DOHH2 (cell line): Measurements from ENCODE around the gene NCSTN.
A peak's percentile ranks its signal among the peaks of the same experiment; 100 is the strongest.

Experiments
- H3F3A ChIP-seq: fragments of 200-600 bp; sonication (generic), shearing (Covaris generic); 2 replicates; pipeline ENCODE4 v1.6.0; 2016; ENCODE audit warnings: antibody characterized with exemption, mild to moderate bottlenecking; ENCODE audit not compliant: control insufficient read depth, insufficient read depth
- H3K27ac ChIP-seq: fragments of 200-600 bp; sonication (generic); 2 replicates; pipeline ENCODE4 v1.5.1; 2014; ENCODE audit warnings: low read depth, mild to moderate bottlenecking, low read length, moderate library complexity
- H3K27me3 ChIP-seq: fragments of 200-600 bp; sonication (generic); 2 replicates; pipeline ENCODE4 v1.6.1; 2014; ENCODE audit warnings: mild to moderate bottlenecking, low read length, mixed read lengths; ENCODE audit not compliant: control insufficient read depth
- H3K36me3 ChIP-seq: fragments of 200-600 bp; sonication (generic); 2 replicates; pipeline ENCODE4 v1.6.1; 2014; ENCODE audit warnings: mild to moderate bottlenecking, low read length, moderate library complexity, mixed read lengths; ENCODE audit not compliant: control insufficient read depth
- H3K4me1 ChIP-seq: fragments of 200-600 bp; sonication (generic); 2 replicates; pipeline ENCODE4 v1.6.1; 2014; ENCODE audit warnings: mild to moderate bottlenecking, low read length, mixed read lengths; ENCODE audit not compliant: control insufficient read depth
- H3K4me2 ChIP-seq: fragments of 200-600 bp; sonication (generic); 2 replicates; pipeline ENCODE4 v1.6.0; 2014; ENCODE audit warnings: mild to moderate bottlenecking, low read length, moderate library complexity
- H3K4me3 ChIP-seq: fragments of 200-600 bp; sonication (generic); 2 replicates; pipeline ENCODE4 v1.5.1; 2014; ENCODE audit warnings: mild to moderate bottlenecking, low read length, mixed read lengths
- H3K79me2 ChIP-seq: fragments of 200-600 bp; sonication (generic); 2 replicates; pipeline ENCODE4 v1.6.1; 2014; ENCODE audit warnings: mild to moderate bottlenecking, low read length, mixed read lengths; ENCODE audit not compliant: control insufficient read depth
- H3K9me2 ChIP-seq: fragments of 200-600 bp; sonication (generic); replicated peaks from 2 replicates; pipeline ENCODE4 v1.6.1; 2014; ENCODE audit warnings: mild to moderate bottlenecking, low read length, mixed read lengths; ENCODE audit not compliant: control insufficient read depth
- H3K9me3 ChIP-seq: fragments of 200-600 bp; sonication (generic); 2 replicates; pipeline ENCODE4 v1.6.1; 2014; ENCODE audit warnings: antibody characterized with exemption, low read length, mixed read lengths; ENCODE audit not compliant: control insufficient read depth, insufficient read depth
- H4K20me1 ChIP-seq: fragments of 200-600 bp; sonication (generic); 2 replicates; pipeline ENCODE4 v1.6.0; 2014; ENCODE audit warnings: low read depth, mild to moderate bottlenecking, antibody characterized with exemption, low read length, moderate library complexity; ENCODE audit not compliant: control insufficient read depth, insufficient read depth
- CTCF ChIP-seq: fragments of 200-600 bp; sonication (generic); IDR thresholded peaks from one replicate; pipeline ENCODE4 v1.5.1; 2014; ENCODE audit warnings: antibody characterized with exemption, mild to moderate bottlenecking, low read depth, low read length; ENCODE audit not compliant: poor library complexity, severe bottlenecking
- EZH2phosphoT487 ChIP-seq: fragments of 200-600 bp; sonication (generic); IDR thresholded peaks from 2 replicates; pipeline ENCODE4 v1.6.1; 2017; ENCODE audit warnings: borderline replicate concordance, mild to moderate bottlenecking, antibody characterized with exemption, low read length, moderate library complexity, mixed read lengths

Gene NCSTN

GRCh38 chr1:160399544-160400222 lies 56.5 kb downstream of the NCSTN start:
- Histone ChIP-seq H3K4me3 (peak overlapping the region; percentile 67), H3K9me2 (no peaks in the 10 kb centered on the region), H3K27me3 (peaks cover 53% of the 10 kb centered on the region), H3K27ac (no peak overlapping the region), H3K9me3 (no peaks in the 10 kb centered on the region), H3K36me3 (no peaks in the 10 kb centered on the region), H3F3A (no peaks in the 10 kb centered on the region), H3K79me2 (no peaks in the 10 kb centered on the region), H4K20me1 (no peaks in the 10 kb centered on the region), H3K4me2 (peak overlapping the region; percentile 75), H3K4me1 (peaks cover 12% of the 10 kb centered on the region)
- TF ChIP-seq EZH2phosphoT487 (no peak), CTCF (no peak)

- Histone ChIP-seq H3K27ac (no peak within 1 kb of the TSS), H3K27me3 (peaks cover 49% of the 10 kb centered on the region)
Measured at GRCh38 chr1:160400223-160400645, 57.1 kb downstream of the NCSTN start, which contains the start of gene VANGL2. Gene VANGL2 (plus strand): TSS chr1:160400564. CDS start chr1:160415838, 15,274 bp downstream.

GRCh38 chr1:160400646-160401486 lies 57.7 kb downstream of the NCSTN start:
- peak; percentile 89; the same call in 1 of the 2 replicates for TF ChIP-seq EZH2phosphoT487
- no peak for TF ChIP-seq CTCF
- no peak overlapping the region for H3K27ac ChIP-seq
- H3K79me2 ChIP-seq: no peaks in the 10 kb centered on the region
- H3K9me2 ChIP-seq: no peaks in the 10 kb centered on the region
- H3K27me3 ChIP-seq: peaks cover 46% of the 10 kb centered on the region
- H3F3A ChIP-seq: no peaks in the 10 kb centered on the region
- peaks cover 12% of the 10 kb centered on the region for H3K4me1 ChIP-seq
- H3K9me3 ChIP-seq: no peaks in the 10 kb centered on the region
- H3K4me2 ChIP-seq: peak overlapping the region; percentile 75
- peak overlapping the region; percentile 77 for H3K4me3 ChIP-seq
- no peaks in the 10 kb centered on the region for H4K20me1 ChIP-seq
- no peaks in the 10 kb centered on the region for H3K36me3 ChIP-seq

More at GRCh38 chr1:160400223-160400645, 57.1 kb downstream of the NCSTN start, which contains the start of gene VANGL2:
- TF ChIP-seq EZH2phosphoT487 (no peak), CTCF (no peak)
- Histone ChIP-seq H3K9me2 (no peaks in the 10 kb centered on the region), H3K79me2 (no peaks in the 10 kb centered on the region), H3K4me3 (peak within 1 kb of the TSS; percentile 77), H3K9me3 (no peaks in the 10 kb centered on the region), H4K20me1 (no peaks in the 10 kb centered on the region), H3K4me1 (peaks cover 12% of the 10 kb centered on the region), H3K36me3 (no peaks in the 10 kb centered on the region), H3F3A (no peaks in the 10 kb centered on the region), H3K4me2 (peak within 1 kb of the TSS; percentile 75)
